Stimulated activated CD8-positive, alpha-beta memory T cell treated with anti-CD3 and anti-CD28 coated beads, Interleukin-4, amount 100 ng/mL, for 4 hours (primary cell): ENCODE results near the gene DCLRE1B.
"Not testable (repeated sequence)": the region's sequence is repeated elsewhere in the genome, so short reads cannot be mapped to it uniquely, and the experiment has no call there.

ENCODE experiments used
- DNase-seq, 2 donors: peaks; one replicate each; pipeline ENCODE4 v3.0.0-alpha.2; 2020; ENCODE audit warnings: low read depth in 2 of 2, low spot score in 1 of 2

Gene DCLRE1B

GRCh38 chr1:113946678-113947387 lies 41.7 kb downstream of the DCLRE1B start:
- no peak for DNase-seq

GRCh38 chr1:113947388-113948107 lies 42.4 kb downstream of the DCLRE1B start:
- DNase-seq: no peak

- DNase-seq: not testable (repeated sequence)
Measured at GRCh38 chr1:113948151-113948550, 43.0 kb downstream of the DCLRE1B start.

GRCh38 chr1:113949007-113949406 lies 43.9 kb downstream of the DCLRE1B start:
- DNase-seq: no peak

- no peak for DNase-seq
Measured at GRCh38 chr1:113950908-113951307, 45.8 kb downstream of the DCLRE1B start.

- no peak for DNase-seq
Measured at GRCh38 chr1:113951719-113952118, 46.6 kb downstream of the DCLRE1B start.

- no peak for DNase-seq
Measured at GRCh38 chr1:113957984-113958383, 52.9 kb downstream of the DCLRE1B start.

- DNase-seq: no peak
Measured at GRCh38 chr1:113958691-113959090, 53.6 kb downstream of the DCLRE1B start.

GRCh38 chr1:113963281-113963906 lies 58.3 kb downstream of the DCLRE1B start:
- no peak for DNase-seq
